Endodermal cell (in vitro differentiated cells): Measurements from ENCODE around the gene UNC45A. TPM values are rescaled to one million over a fixed set of nuclear protein-coding genes. Genes with fewer than 3 reads are reported as not detected.

ENCODE experiments used
- DNase-seq: peaks from one replicate; pipeline ENCODE4 v3.0.0-alpha.2; 2017
- H3K27ac ChIP-seq: 2 replicates; pipeline ENCODE4 v1.5.1; 2013; ENCODE audit warnings: mild to moderate bottlenecking, low read depth, low read length, moderate library complexity
- H3K27me3 ChIP-seq: 2 replicates; pipeline ENCODE4 v1.6.1; 2013; ENCODE audit warnings: mild to moderate bottlenecking, low read length, moderate library complexity; ENCODE audit not compliant: insufficient read depth, control insufficient read depth, poor library complexity, severe bottlenecking
- H3K36me3 ChIP-seq: 2 replicates; pipeline ENCODE4 v1.7.0; 2013; ENCODE audit warnings: mild to moderate bottlenecking, low read length, moderate library complexity; ENCODE audit not compliant: control insufficient read depth, insufficient read depth
- H3K4me1 ChIP-seq: one replicate; pipeline ENCODE4 v1.7.0; 2013; ENCODE audit warnings: low read length; ENCODE audit not compliant: control insufficient read depth, insufficient read depth
- H3K4me3 ChIP-seq: 2 replicates; pipeline ENCODE4 v1.5.1; 2013; ENCODE audit warnings: mild to moderate bottlenecking, low read length, moderate library complexity
- H3K9ac ChIP-seq: 2 replicates; pipeline ENCODE4 v1.6.1; 2013; ENCODE audit warnings: mild to moderate bottlenecking, low read length, moderate library complexity; ENCODE audit not compliant: poor library complexity, severe bottlenecking; ENCODE audit errors: extremely low read depth
- H3K9me3 ChIP-seq: 2 replicates; pipeline ENCODE4 v1.6.1; 2013; ENCODE audit warnings: mild to moderate bottlenecking, low read length, moderate library complexity; ENCODE audit not compliant: control insufficient read depth
- H3K27ac Mint-ChIP-seq: 2 replicates; pipeline ENCODE4 v1.8.0; 2020; ENCODE audit warnings: mixed read lengths
- H3K27me3 Mint-ChIP-seq: 2 replicates; pipeline ENCODE4 v1.8.0; 2021; ENCODE audit warnings: mild to moderate bottlenecking, mixed read lengths; ENCODE audit not compliant: insufficient read depth
- H3K36me3 Mint-ChIP-seq: 2 replicates; pipeline ENCODE4 v1.8.0; 2020; ENCODE audit warnings: low read depth, mixed read lengths
- H3K4me1 Mint-ChIP-seq: 2 replicates; pipeline ENCODE4 v1.8.0; 2020; ENCODE audit warnings: mixed read lengths
- H3K4me3 Mint-ChIP-seq: 2 replicates; pipeline ENCODE4 v1.8.0; 2020; ENCODE audit warnings: mild to moderate bottlenecking, moderate library complexity, mixed read lengths
- H3K9me3 Mint-ChIP-seq: 2 replicates; pipeline ENCODE4 v1.8.0; 2020; ENCODE audit warnings: mild to moderate bottlenecking, mixed read lengths
- CTCF ChIP-seq: fragments of 200-600 bp; sonication (generic); conservative IDR thresholded peaks from 2 replicates; pipeline ENCODE4 v1.5.0; 2021; ENCODE audit warnings: antibody characterized with exemption, mild to moderate bottlenecking
- WGBS, 2 experiments: methylation state at CpG; one replicate each; pipeline versions ENCODE4 v1.1.5 to v1.1.7; 2013; ENCODE audit warnings: missing lambda C conversion rate in 2 of 2, mixed read lengths in 1 of 2; ENCODE audit not compliant: insufficient coverage in 1 of 2, insufficient read length in 1 of 2; 5-methylcytosine and 5-hydroxymethylcytosine counted together
- total RNA-seq, 2 donors: library from RNA; stranded (reverse); fragmentation: NEBNext Ultra II Directional in 1 of 2; extraction: Animal tissue kit (Norgen Biotek cat#: 25700) in 1 of 2; gene quantifications; 2 replicates in 1 of 2; 3 replicates in 1 of 2; pipeline ENCODE4 v1.2.1, GENCODE V29; 2021

Gene UNC45A
- total RNA-seq, 2 donors from 2014 or later: 92.5 to 96.6 TPM

- DNase-seq: peak; percentile 88
- Mint-ChIP-seq H3K9me3 (no peaks in the 10 kb centered on the region), H3K27ac (no peak overlapping the region), H3K27me3 (peaks cover 2% of the 10 kb centered on the region), H3K36me3 (peaks cover 25% of the 10 kb centered on the region), H3K4me3 (peak overlapping the region; percentile 68), H3K4me1 (peaks cover 15% of the 10 kb centered on the region)
- no peak overlapping the region for H3K27ac ChIP-seq
- H3K27me3 ChIP-seq: no peaks in the 10 kb centered on the region
- peaks cover 7% of the 10 kb centered on the region for H3K4me1 ChIP-seq
- TF ChIP-seq CTCF: peak; percentile 65
- 36 to 45% methylated on average over 10 to 18 of the region's 18 CpGs for WGBS, 2 experiments
- H3K4me3 ChIP-seq: peak overlapping the region; percentile 80
- peak overlapping the region; percentile 57 for H3K9ac ChIP-seq
- no peaks in the 10 kb centered on the region for H3K9me3 ChIP-seq
- H3K36me3 ChIP-seq: peaks cover 30% of the 10 kb centered on the region
Measured at GRCh38 chr15:90903733-90904536, 31.1 kb upstream of the UNC45A start.

DNA sequence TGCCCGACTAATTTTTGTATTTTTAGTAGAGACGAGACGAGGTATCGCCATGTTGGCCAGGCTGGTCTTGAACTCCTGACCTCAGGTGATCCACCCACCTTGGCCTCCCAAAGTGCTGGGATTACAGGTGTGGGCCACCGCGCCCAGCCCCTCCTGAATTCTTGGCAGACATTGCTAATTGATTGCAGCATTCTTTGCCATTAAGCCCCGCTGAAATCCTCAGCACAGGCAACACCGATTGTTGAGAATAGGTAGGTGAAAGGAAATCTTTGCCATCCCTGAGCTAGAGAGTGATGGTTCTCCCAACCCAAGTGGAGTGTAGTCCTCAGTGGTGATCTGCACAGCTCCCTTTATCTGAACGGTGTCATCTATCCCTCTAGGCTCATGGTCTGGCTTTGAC is 30.3 kb upstream of the UNC45A start:
- H3K36me3 Mint-ChIP-seq: peaks cover 30% of the 10 kb centered on the region
- Histone ChIP-seq H3K27ac (no peak overlapping the region), H3K9ac (no peak overlapping the region), H3K4me1 (peaks cover 7% of the 10 kb centered on the region), H3K36me3 (peaks cover 35% of the 10 kb centered on the region), H3K4me3 (no peak overlapping the region), H3K27me3 (no peaks in the 10 kb centered on the region), H3K9me3 (no peaks in the 10 kb centered on the region)
- peaks cover 15% of the 10 kb centered on the region for H3K4me1 Mint-ChIP-seq
- WGBS, 2 experiments: 91 to 96% methylated on average over 9 of the region's 9 CpGs
- no peak for DNase-seq
- H3K27ac Mint-ChIP-seq: no peak overlapping the region
- no peak for TF ChIP-seq CTCF
- H3K4me3 Mint-ChIP-seq: no peak overlapping the region
- no peaks in the 10 kb centered on the region for H3K9me3 Mint-ChIP-seq
- peaks cover 2% of the 10 kb centered on the region for H3K27me3 Mint-ChIP-seq

DNA sequence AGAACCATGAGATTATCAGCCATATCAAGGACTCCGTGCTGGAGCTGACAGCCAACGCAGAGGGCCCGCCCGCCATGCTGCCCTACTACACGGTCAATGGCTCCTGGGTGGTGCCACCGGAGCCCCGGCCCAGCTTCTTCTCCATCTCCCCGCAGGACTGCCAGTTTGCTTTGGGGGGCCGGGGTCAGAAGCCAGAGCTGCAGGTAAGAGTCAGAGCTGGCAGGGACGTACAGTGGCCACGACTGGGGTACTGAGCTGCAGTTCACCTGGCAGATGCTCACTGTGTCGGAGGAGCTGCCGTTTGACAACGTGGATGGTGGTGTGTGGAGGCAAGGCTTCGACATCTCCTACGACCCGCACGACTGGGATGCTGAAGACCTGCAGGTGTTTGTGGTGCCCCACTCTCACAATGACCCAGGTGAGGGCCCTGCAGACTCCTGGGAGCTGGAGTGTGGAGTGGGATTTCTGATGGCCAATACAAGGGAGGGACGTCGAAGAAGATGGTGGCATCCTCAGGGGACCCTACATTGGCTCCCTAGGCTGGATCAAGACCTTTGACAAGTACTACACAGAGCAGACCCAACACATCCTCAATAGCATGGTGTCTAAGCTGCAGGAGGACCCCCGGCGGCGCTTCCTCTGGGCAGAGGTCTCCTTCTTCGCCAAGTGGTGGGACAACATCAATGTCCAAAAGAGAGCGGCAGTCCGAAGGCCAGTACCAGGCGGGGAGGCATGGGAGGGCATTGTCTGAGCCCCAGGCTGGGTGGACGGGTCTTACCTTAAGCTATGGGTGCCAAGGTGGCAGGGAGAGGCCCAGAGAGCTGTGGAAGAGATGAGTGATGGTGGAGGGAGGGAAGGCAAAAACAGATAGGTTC is 29.5 kb upstream of the UNC45A start:
- Histone ChIP-seq H3K9ac (no peak overlapping the region), H3K36me3 (peaks cover 42% of the 10 kb centered on the region), H3K9me3 (no peaks in the 10 kb centered on the region), H3K27me3 (no peaks in the 10 kb centered on the region), H3K4me1 (peaks cover 7% of the 10 kb centered on the region), H3K27ac (no peak overlapping the region), H3K4me3 (no peak overlapping the region)
- 93 to 95% methylated on average over 18 to 28 of the region's 28 CpGs for WGBS, 2 experiments
- Mint-ChIP-seq H3K36me3 (peaks cover 35% of the 10 kb centered on the region), H3K27me3 (no peaks in the 10 kb centered on the region), H3K4me1 (peaks cover 15% of the 10 kb centered on the region), H3K27ac (no peak overlapping the region), H3K4me3 (no peak overlapping the region), H3K9me3 (no peaks in the 10 kb centered on the region)
- TF ChIP-seq CTCF: no peak
- no peak for DNase-seq
